ENCODE measurements around the gene TMEM174.
A peak's percentile ranks its signal among the peaks of the same experiment; 100 is the strongest.

Gene TMEM174

GRCh38 chr5:73154208-73155006, 18.6 kb upstream of the TMEM174 start:
- no peak for DNase-seq

- DNase-seq = no peak
These were observed 17.4 kb upstream of the TMEM174 start for GRCh38 chr5:73155271-73156222.

GRCh38 chr5:73157414-73158303, 15.3 kb upstream of the TMEM174 start:
- DNase-seq = no peak

GRCh38 chr5:73158313-73158712, 14.7 kb upstream of the TMEM174 start:
- no peak for DNase-seq

- peak; percentile 98 for DNase-seq
These were observed 12.7 kb upstream of the TMEM174 start for GRCh38 chr5:73160239-73160671.

GRCh38 chr5:73170522-73170921, 2.5 kb upstream of the TMEM174 start:
- peak; percentile 42 for DNase-seq

- no peak for DNase-seq
These were observed 1.5 kb upstream of the TMEM174 start for GRCh38 chr5:73171495-73171894.

- no peak for DNase-seq
These were observed 1.3 kb downstream of the TMEM174 start for GRCh38 chr5:73174100-73174815.

GRCh38 chr5:73176250-73176649, 3.3 kb downstream of the TMEM174 start:
- DNase-seq = no peak

- DNase-seq = no peak
These were observed 5.3 kb downstream of the TMEM174 start for GRCh38 chr5:73178265-73178664.

- DNase-seq = no peak
These were observed 6.7 kb downstream of the TMEM174 start for GRCh38 chr5:73179730-73180129.

- DNase-seq = no peak
These were observed 7.6 kb downstream of the TMEM174 start for GRCh38 chr5:73180566-73180965.

- DNase-seq = no peak
These were observed 9.3 kb downstream of the TMEM174 start for GRCh38 chr5:73182307-73182706.

- no peak for DNase-seq
These were observed 10.0 kb downstream of the TMEM174 start for GRCh38 chr5:73183000-73183399.

GRCh38 chr5:73183481-73183891, 10.5 kb downstream of the TMEM174 start:
- DNase-seq = no peak

GRCh38 chr5:73186976-73187375, 14.0 kb downstream of the TMEM174 start:
- no peak for DNase-seq

- no peak for DNase-seq
These were observed 16.0 kb downstream of the TMEM174 start for GRCh38 chr5:73188764-73189531.

- no peak for DNase-seq
These were observed 16.9 kb downstream of the TMEM174 start for GRCh38 chr5:73189871-73190376.

GRCh38 chr5:73192370-73192769, 19.4 kb downstream of the TMEM174 start:
- DNase-seq = no peak

GRCh38 chr5:73193592-73193991, 20.6 kb downstream of the TMEM174 start:
- no peak for DNase-seq

- DNase-seq = no peak
These were observed 23.2 kb downstream of the TMEM174 start for GRCh38 chr5:73196201-73196600.

Data from MV-4-11 (cell line).